ENCODE data around the gene TANK. TPM values are rescaled to one million over a fixed set of nuclear protein-coding genes. Genes with fewer than 3 reads are reported as not detected.

Gene TANK
- total and polyA plus RNA-seq, 2 donors (not counting 1 experiment from before 2014, with no cell fraction given) = 96.4 to 104 TPM

GRCh38 chr2:161159456-161160225, 587 bp upstream of the TANK start:
- Histone ChIP-seq H3K9me3 (ENCODE audit: control insufficient read depth, insufficient read depth, low read depth, low read length) (no peaks in the 10 kb centered on the region), H3K4me3 (replicated peaks in 1 of 4; ENCODE audit: control extremely low read depth in 1 of 4, insufficient read depth in 1 of 4, low read depth in 3 of 4, low read length in 4 of 4) (peak overlapping the region; percentile 40 to 89 (median 60)), H2AFZ (ENCODE audit: low read length) (peak overlapping the region; percentile 76), H3K27me3 (ENCODE audit: control insufficient read depth, insufficient read depth, low read length) (no peaks in the 10 kb centered on the region), H3K27ac (ENCODE audit: insufficient read depth, low read length) (peak overlapping the region; percentile 61), H3K4me2 (ENCODE audit: extremely low read depth, insufficient read depth, low read length) (peak overlapping the region; percentile 85), H4K20me1 (ENCODE audit: control insufficient read depth, extremely low read depth, insufficient read depth, low read length) (no peaks in the 10 kb centered on the region), H3K36me3 (ENCODE audit: control insufficient read depth, insufficient read depth, low read length) (no peaks in the 10 kb centered on the region), H3K4me1 (ENCODE audit: control insufficient read depth, extremely low read depth, insufficient read depth, low read length) (peaks cover 2% of the 10 kb centered on the region), H3K9ac (ENCODE audit: insufficient read depth, low read length) (no peak overlapping the region), H3K79me2 (ENCODE audit: control insufficient read depth, insufficient read depth, low read length) (peaks cover 41% of the 10 kb centered on the region)
- TF ChIP-seq EZH2 (IDR thresholded peaks at IDR 0.05; ENCODE audit: low read length, missing control alignments) = no peak
- no peak for TF ChIP-seq CTCF (conservative IDR thresholded peaks at IDR 0.05 in 1 of 2, IDR thresholded peaks at IDR 0.05 in 1 of 2; ENCODE audit: low read depth in 1 of 2, low read length in 2 of 2)
- no peak for DNase-seq (ENCODE audit: low read depth in 2 of 2)

- Histone ChIP-seq H3K79me2 (ENCODE audit: control insufficient read depth, insufficient read depth, low read length) (peaks cover 45% of the 10 kb centered on the region), H3K9ac (ENCODE audit: insufficient read depth, low read length) (peak overlapping the region; percentile 98), H2AFZ (ENCODE audit: low read length) (no peak overlapping the region), H3K4me1 (ENCODE audit: control insufficient read depth, extremely low read depth, insufficient read depth, low read length) (peaks cover 7% of the 10 kb centered on the region), H3K9me3 (ENCODE audit: control insufficient read depth, insufficient read depth, low read depth, low read length) (no peaks in the 10 kb centered on the region), H4K20me1 (ENCODE audit: control insufficient read depth, extremely low read depth, insufficient read depth, low read length) (no peaks in the 10 kb centered on the region), H3K4me2 (ENCODE audit: extremely low read depth, insufficient read depth, low read length) (peak overlapping the region; percentile 89), H3K36me3 (ENCODE audit: control insufficient read depth, insufficient read depth, low read length) (no peaks in the 10 kb centered on the region), H3K4me3 (replicated peaks in 1 of 4; ENCODE audit: control extremely low read depth in 1 of 4, insufficient read depth in 1 of 4, low read depth in 3 of 4, low read length in 4 of 4) (peak overlapping the region; percentile 89 to 99 (median 95)), H3K27me3 (ENCODE audit: control insufficient read depth, insufficient read depth, low read length) (no peaks in the 10 kb centered on the region), H3K27ac (ENCODE audit: insufficient read depth, low read length) (peak overlapping the region; percentile 100)
- TF ChIP-seq CTCF (conservative IDR thresholded peaks at IDR 0.05 in 1 of 2, IDR thresholded peaks at IDR 0.05 in 1 of 2; ENCODE audit: low read depth in 1 of 2, low read length in 2 of 2) (no peak), EZH2 (IDR thresholded peaks at IDR 0.05; ENCODE audit: low read length, missing control alignments) (no peak)
- no peak for DNase-seq (ENCODE audit: low read depth in 2 of 2)
These were observed 962 bp downstream of the TANK start for GRCh38 chr2:161161074-161161706.

- Histone ChIP-seq H3K4me1 (ENCODE audit: control insufficient read depth, extremely low read depth, insufficient read depth, low read length) (peaks cover 7% of the 10 kb centered on the region), H3K79me2 (ENCODE audit: control insufficient read depth, insufficient read depth, low read length) (peaks cover 57% of the 10 kb centered on the region)
These were observed 3.2 kb downstream of the TANK start for GRCh38 chr2:161163440-161163839.

More at GRCh38 chr2:161163440-161163839, 3.2 kb downstream of the TANK start:
- Histone ChIP-seq H3K27me3 (ENCODE audit: control insufficient read depth, insufficient read depth, low read length) (no peaks in the 10 kb centered on the region), H3K36me3 (ENCODE audit: control insufficient read depth, insufficient read depth, low read length) (no peaks in the 10 kb centered on the region), H3K9me3 (ENCODE audit: control insufficient read depth, insufficient read depth, low read depth, low read length) (no peaks in the 10 kb centered on the region), H3K4me2 (ENCODE audit: extremely low read depth, insufficient read depth, low read length) (no peak overlapping the region), H2AFZ (ENCODE audit: low read length) (no peak overlapping the region), H3K27ac (ENCODE audit: insufficient read depth, low read length) (no peak overlapping the region), H3K9ac (ENCODE audit: insufficient read depth, low read length) (no peak overlapping the region), H4K20me1 (ENCODE audit: control insufficient read depth, extremely low read depth, insufficient read depth, low read length) (no peaks in the 10 kb centered on the region), H3K4me3 (replicated peaks in 1 of 4; ENCODE audit: control extremely low read depth in 1 of 4, insufficient read depth in 1 of 4, low read depth in 3 of 4, low read length in 4 of 4) (no peak overlapping the region)
- TF ChIP-seq EZH2 (IDR thresholded peaks at IDR 0.05; ENCODE audit: low read length, missing control alignments) (no peak), CTCF (conservative IDR thresholded peaks at IDR 0.05 in 1 of 2, IDR thresholded peaks at IDR 0.05 in 1 of 2; ENCODE audit: low read depth in 1 of 2, low read length in 2 of 2) (no peak)
- no peak for DNase-seq (ENCODE audit: low read depth in 2 of 2)

Data from fibroblast of lung (primary cell).